Measurements from ENCODE around the gene FBH1. TPM values are rescaled to one million over a fixed set of nuclear protein-coding genes. Genes with fewer than 3 reads are reported as not detected.
A peak's percentile ranks its signal among the peaks of the same experiment; 100 is the strongest.

The FBH1 gene
- total and polyA plus RNA-seq, 12 donors: 57.8 to 134 (median 76.0) TPM

GRCh38 chr10:5935628-5936027 lies 45.6 kb downstream of the FBH1 start:
- Histone ChIP-seq H3K27me3 (no peaks in the 10 kb centered on the region), H3K36me3 (peaks cover 0 to 85% (median 51%) of the 10 kb centered on the region in 9 donors), H3K27ac (no peak overlapping the region), H3K4me1 (peaks cover 0 to 10% (median 0%) of the 10 kb centered on the region in 9 donors), H3K4me3 (no peak overlapping the region), H3K9me3 (no peaks in the 10 kb centered on the region)
- DNase-seq (no peak), ATAC-seq (no peak)
- TF ChIP-seq CTCF (IDR thresholded peaks at IDR 0.05): no peak
- 84 to 90% methylated on average over 10 of the region's 10 CpGs for WGBS, 2 donors
- intact Hi-C loops (cut with DNase I): no loop called here

- Histone ChIP-seq H3K27me3 (no peaks in the 10 kb centered on the region), H3K4me3 (no peak overlapping the region), H3K9me3 (no peaks in the 10 kb centered on the region), H3K4me1 (peaks cover 0 to 20% (median 8%) of the 10 kb centered on the region in 9 donors), H3K27ac (no peak overlapping the region), H3K36me3 (peaks cover 0 to 71% (median 39%) of the 10 kb centered on the region in 9 donors)
- 95 to 96% methylated on average over 18 of the region's 18 CpGs for WGBS, 2 donors
- DNase-seq (no peak), ATAC-seq (no peak)
- no peak for TF ChIP-seq CTCF (IDR thresholded peaks at IDR 0.05)
- intact Hi-C loops (cut with DNase I): no loop called here
Measured at GRCh38 chr10:5937016-5937415, 47.0 kb downstream of the FBH1 start.

GRCh38 chr10:5938291-5938690 lies 48.2 kb downstream of the FBH1 start:
- Histone ChIP-seq H3K27me3 (no peaks in the 10 kb centered on the region), H3K36me3 (peaks cover 0 to 58% (median 35%) of the 10 kb centered on the region in 9 donors), H3K4me3 (no peak overlapping the region), H3K9me3 (no peaks in the 10 kb centered on the region), H3K27ac (no peak overlapping the region), H3K4me1 (peaks cover under 1 to 33% (median 21%) of the 10 kb centered on the region in 9 donors)
- DNase-seq: no peak
- no peak for ATAC-seq
- 91% methylated on average over 12 of the region's 12 CpGs for WGBS, 2 donors
- intact Hi-C loops (cut with DNase I): no loop called here
- TF ChIP-seq CTCF (IDR thresholded peaks at IDR 0.05): no peak

- intact Hi-C loops (cut with DNase I): loop anchor here in 2 of 10 donors (10.0 kb wide), 2 partner anchors 74 to 144 kb away; partner anchors contain the start of gene RBM17 (in 2 of the 2)
- no peak for ATAC-seq
- Histone ChIP-seq H3K9me3 (no peaks in the 10 kb centered on the region), H3K36me3 (peaks cover 0 to 35% (median 22%) of the 10 kb centered on the region in 9 donors), H3K27me3 (no peaks in the 10 kb centered on the region), H3K4me3 (no peak overlapping the region), H3K4me1 (peaks cover 14 to 51% (median 42%) of the 10 kb centered on the region in 9 donors), H3K27ac (peak overlapping the region in 5 of 10 donors; percentile 90 to 97 (median 93))
- no peak for TF ChIP-seq CTCF (IDR thresholded peaks at IDR 0.05)
- no peak for DNase-seq
- 75 to 78% methylated on average over 6 of the region's 6 CpGs for WGBS, 2 donors
Measured at GRCh38 chr10:5940807-5941218, 50.8 kb downstream of the FBH1 start.
